ENCODE measurements around the gene APEX2.

The APEX2 gene

GRCh38 chrX:54999717-55000598, at the start of gene APEX2:
APEX2 (plus strand) TSS chrX:55000363; CDS start chrX:55000423, 60 bp downstream.
- H3K4me3 ChIP-seq (replicated peaks; ENCODE audit: low read depth, low read length) = peak within 1 kb of the TSS; percentile 66
- DNase-seq (ENCODE audit: extremely low read depth, low read depth) = peak; percentile 65
- no peak for TF ChIP-seq CTCF (IDR thresholded peaks at IDR 0.05; ENCODE audit: low read depth, low read length, missing control alignments)

- no peak overlapping the region for H3K4me3 ChIP-seq (replicated peaks; ENCODE audit: low read depth, low read length)
- no peak for DNase-seq (ENCODE audit: extremely low read depth, low read depth)
- TF ChIP-seq CTCF (IDR thresholded peaks at IDR 0.05; ENCODE audit: low read depth, low read length, missing control alignments) = no peak
Measured at GRCh38 chrX:54950730-54951375, 49.3 kb upstream of the APEX2 start.

GRCh38 chrX:54961750-54962149, 38.4 kb upstream of the APEX2 start:
- no peak for DNase-seq (ENCODE audit: extremely low read depth, low read depth)
- H3K4me3 ChIP-seq (replicated peaks; ENCODE audit: low read depth, low read length) = no peak overlapping the region
- TF ChIP-seq CTCF (IDR thresholded peaks at IDR 0.05; ENCODE audit: low read depth, low read length, missing control alignments) = no peak

- no peak overlapping the region for H3K4me3 ChIP-seq (replicated peaks; ENCODE audit: low read depth, low read length)
- no peak for TF ChIP-seq CTCF (IDR thresholded peaks at IDR 0.05; ENCODE audit: low read depth, low read length, missing control alignments)
- DNase-seq (ENCODE audit: extremely low read depth, low read depth) = no peak
Measured at GRCh38 chrX:54964766-54965497, 35.2 kb upstream of the APEX2 start.

GRCh38 chrX:54977387-54977786, 22.8 kb upstream of the APEX2 start:
- DNase-seq (ENCODE audit: extremely low read depth, low read depth) = no peak
- no peak for TF ChIP-seq CTCF (IDR thresholded peaks at IDR 0.05; ENCODE audit: low read depth, low read length, missing control alignments)
- H3K4me3 ChIP-seq (replicated peaks; ENCODE audit: low read depth, low read length) = no peak overlapping the region

GRCh38 chrX:54978448-54978847, 21.7 kb upstream of the APEX2 start:
- H3K4me3 ChIP-seq (replicated peaks; ENCODE audit: low read depth, low read length) = no peak overlapping the region
- DNase-seq (ENCODE audit: extremely low read depth, low read depth) = no peak
- no peak for TF ChIP-seq CTCF (IDR thresholded peaks at IDR 0.05; ENCODE audit: low read depth, low read length, missing control alignments)
